ENCODE data around the gene SLC7A6. TPM values are rescaled to one million over a fixed set of nuclear protein-coding genes. Genes with fewer than 3 reads are reported as not detected.

The SLC7A6 gene
- polyA plus RNA-seq, 1 experiment, result 51.2 TPM

- ChIA-PET CTCF (interaction anchor here (0.6 to 2.8 kb wide), 10 partner anchors 9 to 421 kb away, joined by 3 to 17 read pairs (median 3); partner anchors contain the start of gene SLC7A6), POLR2A (interaction anchor here (0.5 to 0.6 kb wide), 2 partner anchors 255 to 1425 kb away, joined by 3 read pairs; no protein-coding TSS in a partner anchor)
- H3K4me3 ChIP-seq (ENCODE audit: low read depth, low read length), result peak overlapping the region; percentile 56
- no peaks in the 10 kb centered on the region; the same call in 1 of the 2 replicates for H3K36me3 ChIP-seq (ENCODE audit: control insufficient read depth, insufficient read depth, low read length)
- H3K27me3 ChIP-seq (ENCODE audit: control insufficient read depth, insufficient read depth, low read length), result no peaks in the 10 kb centered on the region
- DNase-seq (ENCODE audit: low read depth), result peak; percentile 89
- no peak for TF ChIP-seq CTCF (IDR thresholded peaks at IDR 0.05; ENCODE audit: insufficient read depth, low read depth, low read length)
Measured at GRCh38 chr16:68237243-68238028, 26.9 kb upstream of the SLC7A6 start.

DNA sequence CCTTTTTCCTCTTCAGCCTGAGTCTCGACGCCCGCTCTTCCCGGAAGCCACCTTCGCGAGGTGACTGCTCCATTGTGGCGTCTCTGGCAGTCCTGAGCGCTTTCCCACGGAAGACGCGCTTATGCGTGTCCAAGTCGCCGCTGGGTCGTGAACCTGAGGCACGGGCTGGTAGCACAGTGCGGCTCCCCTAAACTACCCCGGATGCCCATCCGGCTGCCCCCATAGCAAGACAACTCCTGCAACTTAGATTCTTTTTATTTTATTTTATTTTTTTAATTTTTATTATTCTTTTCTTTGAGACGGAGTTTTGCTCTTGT lies 26.3 kb upstream of the SLC7A6 start:
- no peak for TF ChIP-seq CTCF (IDR thresholded peaks at IDR 0.05; ENCODE audit: insufficient read depth, low read depth, low read length)
- ChIA-PET CTCF (interaction anchor here (1.0 to 2.8 kb wide), 7 partner anchors 10 to 354 kb away, joined by 3 to 20 read pairs (median 3); partner anchors contain the start of gene SLC7A6), POLR2A (no interaction called here)
- no peak for DNase-seq (ENCODE audit: low read depth)
- H3K27me3 ChIP-seq (ENCODE audit: control insufficient read depth, insufficient read depth, low read length), result no peaks in the 10 kb centered on the region
- peak overlapping the region; percentile 51 for H3K4me3 ChIP-seq (ENCODE audit: low read depth, low read length)
- H3K36me3 ChIP-seq (ENCODE audit: control insufficient read depth, insufficient read depth, low read length), result no peaks in the 10 kb centered on the region

- no peaks in the 10 kb centered on the region for H3K27me3 ChIP-seq (ENCODE audit: control insufficient read depth, insufficient read depth, low read length)
- CTCF ChIA-PET, result interaction anchor here (2.4 to 2.8 kb wide), 3 partner anchors 19 to 87 kb away, joined by 8 to 13 read pairs (median 9); no protein-coding TSS in a partner anchor
- POLR2A ChIA-PET, result no interaction called here
- no peak for DNase-seq (ENCODE audit: low read depth)
- no peak overlapping the region for H3K4me3 ChIP-seq (ENCODE audit: low read depth, low read length)
- H3K36me3 ChIP-seq (ENCODE audit: control insufficient read depth, insufficient read depth, low read length), result no peaks in the 10 kb centered on the region
- TF ChIP-seq CTCF (IDR thresholded peaks at IDR 0.05; ENCODE audit: insufficient read depth, low read depth, low read length), result no peak
Measured at GRCh38 chr16:68242085-68242484, 22.2 kb upstream of the SLC7A6 start.

DNA sequence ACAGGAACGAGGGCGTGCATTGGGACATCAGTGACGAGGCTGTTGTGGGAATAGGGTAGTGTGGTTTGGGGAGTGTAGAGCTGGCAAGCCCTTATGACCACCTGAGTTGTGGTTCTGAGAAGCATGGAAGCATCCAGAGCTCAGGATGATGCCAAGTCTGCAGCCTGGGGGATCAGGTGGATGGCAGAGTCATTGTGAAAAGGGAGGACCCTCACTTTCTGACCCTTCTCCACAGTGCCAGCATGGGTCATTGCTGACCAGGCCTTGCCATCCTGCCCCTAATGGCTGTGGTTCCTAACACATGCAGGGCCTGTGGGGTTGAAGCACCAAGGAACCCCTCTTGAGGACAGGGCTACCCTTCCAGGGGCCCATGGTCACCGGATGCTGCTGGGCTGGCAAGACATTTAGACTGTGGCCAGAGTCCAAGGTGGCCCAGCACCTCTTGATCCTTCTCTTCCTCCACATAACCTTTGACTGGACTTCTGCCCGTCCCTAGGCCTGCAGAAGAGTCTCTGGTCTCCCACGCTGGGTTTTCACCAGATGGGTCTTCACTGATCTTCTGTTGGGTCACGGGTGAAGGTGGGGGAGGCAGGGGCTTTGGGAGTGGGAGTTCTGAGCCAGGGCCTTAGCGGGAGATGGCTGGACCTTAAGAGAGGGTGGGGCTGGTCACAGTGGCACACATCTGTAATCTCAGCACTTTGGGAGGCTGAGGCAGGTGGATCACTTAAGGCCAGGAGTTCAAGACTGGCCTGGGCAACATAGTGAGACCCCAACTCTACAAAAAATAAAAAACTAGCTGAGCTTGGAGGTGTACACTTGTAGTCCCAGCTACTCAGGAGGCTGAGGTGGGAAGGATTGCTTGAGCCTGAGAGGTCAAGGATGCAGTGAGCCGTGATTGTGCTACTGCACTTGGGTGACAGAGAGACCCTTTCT lies 21.1 kb upstream of the SLC7A6 start:
- DNase-seq (ENCODE audit: low read depth), result no peak
- Histone ChIP-seq H3K36me3 (ENCODE audit: control insufficient read depth, insufficient read depth, low read length) (no peaks in the 10 kb centered on the region), H3K4me3 (ENCODE audit: low read depth, low read length) (no peak overlapping the region), H3K27me3 (ENCODE audit: control insufficient read depth, insufficient read depth, low read length) (no peaks in the 10 kb centered on the region)
- CTCF ChIA-PET, result interaction anchor here (0.9 to 3.9 kb wide), 6 partner anchors 18 to 252 kb away, joined by 3 to 27 read pairs (median 10); partner anchors contain the start of gene SLC7A6
- TF ChIP-seq CTCF (IDR thresholded peaks at IDR 0.05; ENCODE audit: insufficient read depth, low read depth, low read length), result no peak
- POLR2A ChIA-PET, result interaction anchor here (0.6 kb wide), 1 partner anchor 15 kb away, joined by 3 read pairs; no protein-coding TSS in a partner anchor
